ENCODE measurements around the gene PTPRN2.

Gene PTPRN2

DNA sequence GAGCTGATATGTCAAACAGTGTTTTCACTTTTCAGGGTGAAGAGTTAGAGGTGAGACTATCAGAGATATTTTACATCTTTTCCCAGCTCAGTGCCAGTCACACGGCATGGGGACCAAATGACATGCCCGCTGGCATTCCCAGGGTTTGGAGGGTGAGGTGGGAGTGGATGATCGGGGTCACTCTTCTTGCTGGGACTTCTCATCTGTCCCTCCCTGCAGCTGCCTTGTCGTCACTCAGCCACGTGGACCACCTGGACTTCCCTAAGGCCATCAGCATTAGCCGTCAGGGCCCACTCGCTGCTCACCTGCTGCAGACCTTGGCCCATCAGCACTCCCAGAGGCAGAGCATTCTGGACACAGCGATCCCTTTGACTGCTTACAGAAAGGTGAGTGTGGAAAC lies 949.1 kb downstream of the PTPRN2 start:
- DNase-seq (ENCODE audit: low read depth) = no peak
- no peak overlapping the region for H3K4me3 ChIP-seq (ENCODE audit: low read depth, low read length)
- TF ChIP-seq CTCF (IDR thresholded peaks at IDR 0.05; ENCODE audit: control insufficient read depth, extremely low read depth, insufficient read depth) = no peak

- TF ChIP-seq CTCF (IDR thresholded peaks at IDR 0.05; ENCODE audit: control insufficient read depth, extremely low read depth, insufficient read depth) = no peak
- no peak overlapping the region for H3K4me3 ChIP-seq (ENCODE audit: low read depth, low read length)
- no peak for DNase-seq (ENCODE audit: low read depth)
These were observed 950.2 kb downstream of the PTPRN2 start for GRCh38 chr7:157637216-157637949.

GRCh38 chr7:157635669-157636068 lies 952.0 kb downstream of the PTPRN2 start:
- DNase-seq (ENCODE audit: low read depth) = no peak
- TF ChIP-seq CTCF (IDR thresholded peaks at IDR 0.05; ENCODE audit: control insufficient read depth, extremely low read depth, insufficient read depth) = no peak
- H3K4me3 ChIP-seq (ENCODE audit: low read depth, low read length) = no peak overlapping the region

- DNase-seq (ENCODE audit: low read depth) = no peak
- H3K4me3 ChIP-seq (ENCODE audit: low read depth, low read length) = no peak overlapping the region
- no peak for TF ChIP-seq CTCF (IDR thresholded peaks at IDR 0.05; ENCODE audit: control insufficient read depth, extremely low read depth, insufficient read depth)
These were observed 952.5 kb downstream of the PTPRN2 start for GRCh38 chr7:157635148-157635500.

- DNase-seq (ENCODE audit: low read depth) = no peak
- no peak for TF ChIP-seq CTCF (IDR thresholded peaks at IDR 0.05; ENCODE audit: control insufficient read depth, extremely low read depth, insufficient read depth)
- H3K4me3 ChIP-seq (ENCODE audit: low read depth, low read length) = no peak overlapping the region
These were observed 953.0 kb downstream of the PTPRN2 start for GRCh38 chr7:157634401-157635147.

- TF ChIP-seq CTCF (IDR thresholded peaks at IDR 0.05; ENCODE audit: control insufficient read depth, extremely low read depth, insufficient read depth) = no peak
- no peak for DNase-seq (ENCODE audit: low read depth)
- no peak overlapping the region for H3K4me3 ChIP-seq (ENCODE audit: low read depth, low read length)
These were observed 954.0 kb downstream of the PTPRN2 start for GRCh38 chr7:157633465-157634185.

Data from LNCaP clone FGC (cell line).